ENCODE data around the gene WDR27.
A peak's percentile ranks its signal among the peaks of the same experiment; 100 is the strongest.
"Not testable (repeated sequence)": the region's sequence is repeated elsewhere in the genome, so short reads cannot be mapped to it uniquely, and the experiment has no call there.

WDR27 gene

DNA sequence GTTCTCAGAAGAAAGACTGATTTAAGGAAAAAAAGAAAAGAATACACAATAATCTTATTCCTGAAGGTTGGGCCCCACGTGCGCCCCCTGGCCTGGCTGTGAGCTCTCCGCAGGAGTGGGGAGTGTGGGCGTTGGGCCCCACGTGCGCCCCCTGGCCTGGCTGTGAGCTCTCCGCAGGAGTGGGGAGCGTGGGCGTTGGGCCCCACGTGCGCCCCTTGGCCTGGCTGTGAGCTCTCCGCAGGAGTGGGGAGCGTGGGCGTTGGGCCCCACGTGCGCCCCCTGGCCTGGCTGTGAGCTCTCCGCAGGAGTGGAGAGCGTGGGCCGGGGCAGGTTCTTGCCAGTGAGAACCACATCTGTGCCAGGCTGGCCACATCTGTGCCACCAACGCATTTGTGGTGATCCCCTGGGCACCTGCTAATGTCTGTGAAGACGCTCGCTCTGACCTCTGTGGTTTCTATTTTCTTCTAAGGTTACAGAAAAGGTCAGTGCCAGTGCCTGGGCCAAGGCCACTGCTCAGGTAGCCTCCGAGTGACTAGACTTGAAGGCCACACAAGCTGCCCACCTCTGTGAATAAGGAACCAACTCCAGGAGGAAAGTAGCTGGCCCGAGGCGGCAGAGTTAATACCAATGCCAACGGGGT is 41.0 kb downstream of the WDR27 start:
- DNase-seq = no peak

DNA sequence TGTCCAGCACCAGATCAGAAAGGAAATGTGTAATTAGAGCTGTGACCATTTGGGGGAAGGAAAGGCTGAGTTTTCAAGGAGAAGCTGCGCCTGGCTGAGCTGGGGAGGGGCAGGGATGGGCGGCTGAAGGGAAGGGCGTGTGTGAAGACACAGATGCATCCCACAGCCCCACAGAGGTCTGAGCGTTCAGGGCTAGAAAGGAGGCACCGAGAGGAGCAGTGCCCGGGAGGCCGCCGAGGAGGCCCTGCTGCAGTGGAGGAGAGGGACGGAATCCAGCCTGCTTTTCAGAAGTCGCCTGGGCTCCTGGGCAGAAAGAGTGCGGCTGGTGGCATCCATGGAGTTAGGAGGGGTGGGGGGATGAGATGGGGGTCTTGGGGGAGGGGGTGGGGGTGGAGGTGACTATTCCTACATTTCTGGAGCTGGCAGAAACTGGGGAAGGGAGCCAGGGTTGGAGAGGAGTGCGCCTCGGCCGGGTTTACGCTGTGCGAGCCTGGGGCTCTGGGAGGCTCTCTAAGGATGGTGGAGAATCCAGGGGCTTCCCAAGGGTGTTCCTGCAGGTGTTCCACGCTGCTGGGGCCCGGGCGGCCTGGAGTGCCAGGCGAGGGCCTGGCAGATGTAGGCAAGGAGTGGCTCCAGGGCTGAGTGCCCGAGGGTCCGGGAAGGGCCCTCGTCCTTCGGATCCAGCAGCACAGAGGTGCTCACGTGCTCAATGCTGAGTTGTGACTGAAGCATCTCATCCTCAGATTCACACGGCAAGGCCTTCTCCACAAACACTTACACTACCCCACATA is 41.8 kb downstream of the WDR27 start:
- DNase-seq = no peak

DNA sequence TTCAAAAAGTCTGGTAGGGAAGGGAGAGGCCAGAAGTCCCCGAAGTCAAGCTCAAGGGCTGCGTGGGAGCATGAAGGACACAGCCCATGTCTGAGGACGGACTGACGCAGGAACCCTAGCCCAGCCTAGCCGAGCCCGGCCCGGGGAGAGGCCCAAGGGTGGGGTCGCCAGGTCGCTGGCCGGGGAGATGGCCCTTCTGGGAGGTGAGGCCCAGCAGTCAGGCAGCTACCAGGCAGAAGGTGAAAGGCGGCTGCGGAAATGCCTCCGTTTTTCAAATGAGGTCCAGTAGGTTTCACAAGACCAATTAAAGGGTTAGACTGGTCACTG is 44.6 kb downstream of the WDR27 start:
- DNase-seq = no peak

DNA sequence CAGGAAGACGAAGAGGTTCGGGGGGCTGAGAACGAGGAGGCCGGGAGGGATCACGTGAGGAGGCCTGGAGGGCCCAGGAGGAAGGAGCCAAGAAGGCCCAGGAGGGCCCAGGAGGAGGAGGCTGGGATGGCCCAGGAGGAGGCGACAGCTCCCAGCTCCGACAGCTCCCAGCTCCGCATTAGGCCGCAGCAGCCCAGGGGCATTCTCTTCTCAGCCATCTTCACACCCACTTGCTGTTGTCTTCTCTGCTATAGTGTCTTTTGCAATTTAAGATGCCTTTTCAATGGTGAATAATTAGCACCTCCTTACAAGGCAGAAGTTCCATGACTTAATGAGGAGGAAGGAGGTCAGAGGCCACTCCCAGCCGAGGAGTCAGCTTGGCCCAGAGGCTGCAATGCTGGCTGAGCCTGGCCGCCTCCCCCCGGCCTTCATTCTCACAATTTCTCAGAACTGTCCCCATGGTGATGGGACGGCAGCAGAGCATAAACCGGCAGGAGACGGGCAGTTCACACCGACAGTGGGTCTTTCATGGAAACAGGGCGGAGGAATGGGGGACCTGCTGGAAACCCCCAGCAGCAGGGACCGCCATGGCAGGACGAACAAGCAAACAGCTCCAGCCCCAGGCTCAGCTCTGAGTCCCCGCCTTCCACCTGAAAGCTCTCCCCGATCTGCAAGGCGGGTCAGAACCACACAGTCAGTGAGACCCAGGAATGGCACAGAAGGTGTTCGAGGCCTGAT is 45.1 kb downstream of the WDR27 start:
- no peak for DNase-seq

DNA sequence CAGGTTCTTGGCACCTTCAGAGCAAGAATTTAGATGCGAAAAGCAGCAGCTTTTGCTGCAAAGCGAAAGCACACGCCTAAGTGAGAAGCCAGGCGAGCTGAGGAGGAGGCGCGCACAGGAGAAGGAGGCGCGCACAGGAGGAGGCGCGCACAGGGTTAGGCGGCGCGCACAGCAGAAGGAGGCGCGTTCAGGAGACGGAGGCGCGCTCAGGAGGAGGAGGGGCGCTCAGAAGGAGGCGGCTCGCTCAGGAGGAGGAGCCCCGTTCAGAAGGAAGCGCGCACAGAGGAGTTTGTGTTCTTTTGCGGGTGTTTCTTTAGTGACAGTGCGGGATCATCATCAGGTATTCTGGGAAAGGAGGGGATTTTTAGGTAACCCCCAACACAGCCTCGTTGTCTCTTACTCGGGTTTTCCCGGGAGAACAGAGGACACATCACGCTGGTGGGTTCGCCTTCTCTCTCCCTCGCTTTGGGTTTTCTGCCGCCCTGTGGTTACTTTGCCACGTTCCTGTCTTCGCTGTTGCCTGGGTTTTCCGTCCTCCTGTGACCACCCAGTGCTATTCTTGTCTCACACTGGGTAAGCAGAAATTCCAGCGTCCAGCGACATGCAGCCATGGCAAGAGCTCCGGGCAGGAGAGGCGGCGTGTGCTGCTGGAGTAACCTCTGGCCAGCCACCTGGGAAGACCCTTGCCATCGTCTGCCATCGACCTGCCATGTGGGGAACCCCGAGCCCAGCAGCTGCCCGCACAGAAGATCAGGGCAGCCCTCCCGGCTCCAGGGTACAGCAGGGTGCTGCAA is 47.0 kb downstream of the WDR27 start:
- peak; percentile 61 to 69 for DNase-seq

DNA sequence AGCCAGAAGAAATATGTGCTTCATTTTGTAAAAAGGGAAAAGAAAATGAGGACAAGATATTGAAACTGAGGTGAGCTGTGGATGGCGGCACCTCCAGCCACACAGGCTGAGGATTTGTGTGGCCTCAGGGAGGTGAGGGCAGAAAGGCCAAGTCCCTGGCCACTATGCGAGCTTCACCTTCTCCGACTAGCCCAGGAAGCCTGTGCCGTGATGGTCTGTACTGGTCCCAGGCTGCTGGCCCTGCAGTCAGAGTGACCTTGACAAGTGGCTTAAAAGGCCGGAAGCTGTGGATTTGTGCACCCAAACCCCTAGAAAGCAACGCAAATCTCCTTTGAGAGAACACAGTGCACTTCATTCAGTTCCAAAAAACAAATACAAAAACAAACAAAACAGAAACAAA is 48.1 kb downstream of the WDR27 start:
- DNase-seq = no peak

DNA sequence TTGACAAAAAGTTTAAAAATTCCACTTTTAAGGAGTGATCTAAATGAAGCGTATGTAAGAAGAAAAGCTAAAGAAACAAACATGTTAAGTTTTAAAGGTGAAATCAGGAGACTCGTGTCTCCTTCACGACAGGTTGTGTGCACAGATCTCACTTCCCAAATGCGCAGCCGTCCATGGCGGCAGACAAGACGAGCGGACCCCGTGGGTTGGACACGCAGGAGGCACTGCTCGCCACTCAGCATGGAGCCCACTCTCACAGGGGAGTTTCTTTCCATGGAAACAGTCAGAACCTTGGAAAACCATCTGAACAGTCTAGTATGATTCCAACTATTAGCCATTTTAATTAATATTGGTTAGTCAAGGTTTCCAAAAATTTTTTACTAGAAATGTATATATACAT is 48.9 kb downstream of the WDR27 start:
- DNase-seq = no peak

DNA sequence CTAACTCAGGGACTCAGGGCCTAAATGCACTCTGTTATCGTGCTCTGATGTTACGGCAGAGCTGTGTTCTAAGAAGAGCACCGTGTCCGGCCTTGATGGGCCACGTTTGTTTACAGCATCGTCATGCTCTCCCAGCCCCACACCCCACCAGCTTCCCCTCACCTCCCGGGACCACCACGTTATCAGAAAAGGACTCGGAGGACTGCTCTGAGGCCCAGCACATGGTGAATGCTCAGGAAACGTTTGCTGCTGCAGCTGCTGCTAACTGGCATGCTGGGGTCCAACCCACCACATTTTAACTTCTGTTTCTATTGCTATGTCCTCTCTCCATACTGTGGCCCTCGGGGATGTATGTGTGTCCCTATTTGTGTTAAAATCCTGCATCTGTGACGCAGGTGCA is 50.3 kb downstream of the WDR27 start:
- DNase-seq = no peak

DNA sequence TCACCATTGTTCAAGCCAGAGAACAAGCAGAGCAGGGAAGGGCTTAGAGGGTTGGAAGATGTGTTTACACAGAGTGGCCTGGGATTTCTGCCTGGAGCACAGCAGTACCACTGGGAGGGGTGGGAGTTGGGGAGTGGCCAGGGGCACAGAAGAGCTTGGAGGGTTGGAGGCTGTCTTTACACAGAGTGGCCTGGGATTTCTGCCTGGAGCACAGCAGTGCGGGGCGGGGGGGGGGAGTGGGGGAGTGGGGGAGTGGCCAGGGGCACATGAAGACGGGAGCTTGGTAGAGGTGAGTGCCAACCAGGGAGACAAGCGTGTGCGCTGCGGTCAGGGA is 50.9 kb downstream of the WDR27 start:
- no peak for DNase-seq

DNA sequence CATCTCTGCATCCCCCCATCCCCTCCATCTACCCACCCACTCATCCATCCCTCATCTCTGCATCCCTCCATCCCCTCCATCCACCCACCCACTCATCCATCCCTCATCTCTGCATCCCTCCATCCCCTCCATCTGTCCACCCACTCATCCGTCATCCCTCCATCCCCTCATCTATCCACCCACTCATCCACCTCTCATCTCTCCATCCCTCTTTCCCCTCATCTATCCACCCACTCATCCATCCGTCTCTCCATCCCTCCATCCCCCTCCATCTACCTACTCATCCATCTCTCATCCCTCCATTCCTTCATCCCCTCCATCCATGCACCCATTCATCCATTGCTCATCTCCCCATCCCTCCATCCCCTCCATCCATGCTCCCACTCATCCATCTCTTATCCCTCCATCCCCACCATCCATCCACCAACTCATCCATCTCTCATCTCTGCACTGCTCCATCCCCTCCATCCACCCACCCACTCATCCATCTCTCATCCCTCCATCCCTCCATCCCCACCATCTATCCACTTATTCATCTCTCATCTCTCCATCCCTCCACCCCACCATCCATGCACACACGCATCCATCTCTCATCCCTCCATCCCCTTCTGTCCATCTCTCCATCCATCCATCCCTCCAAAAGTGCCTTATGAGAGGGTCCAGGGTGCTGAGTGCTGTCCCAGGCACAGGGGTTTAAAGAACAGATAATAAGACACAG is 51.4 kb downstream of the WDR27 start:
- no peak for DNase-seq

DNA sequence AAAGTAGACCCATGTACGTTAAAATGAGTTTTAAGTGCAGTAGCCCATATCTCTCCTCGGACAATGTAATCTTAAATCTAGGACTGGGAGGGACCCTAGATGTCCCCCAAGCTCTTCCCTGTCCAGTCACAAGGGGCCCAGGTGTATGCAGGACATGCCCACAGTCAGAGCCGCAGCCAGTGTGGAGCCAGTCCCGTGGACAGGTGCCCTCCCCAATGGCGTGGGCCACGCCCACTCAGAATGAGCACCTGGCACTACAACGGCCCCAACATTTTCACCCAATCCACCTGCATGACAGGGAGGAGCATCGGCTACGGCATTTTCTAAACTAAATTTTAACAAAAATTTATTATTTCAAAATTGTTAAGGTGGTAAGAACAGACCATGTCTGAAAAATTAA is 53.2 kb downstream of the WDR27 start:
- DNase-seq = no peak

DNA sequence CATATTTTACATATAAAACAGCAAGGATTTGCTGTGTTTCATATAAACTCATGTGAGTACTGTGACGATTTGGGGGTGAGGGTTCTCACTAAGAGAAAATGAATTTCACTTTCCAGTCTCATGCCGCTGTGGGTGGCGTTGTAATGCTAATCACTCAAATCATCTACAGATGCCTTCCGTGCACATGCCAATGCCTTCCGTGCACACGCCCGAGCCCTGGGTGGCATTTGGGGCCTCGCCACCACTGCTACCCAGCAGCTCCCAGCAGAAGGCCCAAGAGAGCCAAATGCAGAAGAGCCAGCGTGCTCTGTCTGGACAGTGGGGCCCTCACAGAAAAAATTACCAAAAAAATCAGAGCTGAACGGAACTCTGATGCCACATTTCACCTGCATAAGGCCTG is 53.7 kb downstream of the WDR27 start:
- DNase-seq = no peak

DNA sequence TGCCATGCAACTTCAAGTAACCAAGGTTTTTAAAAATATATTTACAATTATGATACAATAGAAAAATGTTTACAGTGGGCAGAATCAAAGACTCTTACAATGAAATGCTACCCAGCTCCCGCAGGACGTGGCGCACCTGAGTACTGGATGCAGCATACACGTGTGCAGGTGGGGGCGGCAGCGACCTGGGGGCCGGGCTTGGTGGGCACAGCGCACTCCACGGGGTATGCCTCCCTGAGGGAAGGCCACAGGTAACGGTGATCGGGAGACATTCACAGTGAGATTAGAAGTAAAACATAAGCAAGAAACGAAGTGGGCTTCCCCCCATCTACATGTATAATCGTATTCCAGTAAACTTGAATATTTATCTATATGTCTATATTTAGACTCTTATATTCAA is 54.2 kb downstream of the WDR27 start:
- no peak for DNase-seq

DNA sequence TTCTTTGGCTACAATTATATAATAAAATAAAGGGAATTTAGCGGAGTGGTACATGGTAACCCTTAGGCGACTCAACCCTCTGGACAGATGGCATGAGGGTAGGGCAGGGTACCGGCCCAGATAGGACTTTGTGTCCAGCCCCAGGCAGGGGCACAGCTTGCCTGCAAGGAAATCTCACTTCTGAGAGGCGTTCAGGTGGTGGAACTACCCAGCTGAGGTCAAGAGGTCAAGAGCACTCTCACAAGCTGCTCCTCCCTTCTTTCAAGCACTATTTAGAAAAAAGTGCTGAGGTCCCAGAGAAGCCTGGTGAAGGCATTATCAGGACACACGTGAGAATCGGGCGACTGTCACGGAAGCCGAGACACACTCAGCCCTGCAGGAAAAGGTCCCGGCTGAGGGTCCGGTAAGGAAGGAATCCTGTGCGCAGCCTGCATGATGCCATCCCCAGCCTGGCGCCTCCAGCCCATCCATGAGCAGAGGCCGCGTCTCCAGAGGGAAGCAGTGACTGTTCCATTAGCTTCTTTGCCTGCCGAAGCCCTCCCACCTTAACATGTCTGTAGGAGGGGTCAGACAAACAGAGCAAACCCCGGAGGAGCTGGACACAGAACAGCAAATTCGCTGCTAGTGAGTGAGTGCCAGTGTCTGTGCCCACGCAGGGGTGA is 54.8 kb downstream of the WDR27 start:
- no peak for DNase-seq

DNA sequence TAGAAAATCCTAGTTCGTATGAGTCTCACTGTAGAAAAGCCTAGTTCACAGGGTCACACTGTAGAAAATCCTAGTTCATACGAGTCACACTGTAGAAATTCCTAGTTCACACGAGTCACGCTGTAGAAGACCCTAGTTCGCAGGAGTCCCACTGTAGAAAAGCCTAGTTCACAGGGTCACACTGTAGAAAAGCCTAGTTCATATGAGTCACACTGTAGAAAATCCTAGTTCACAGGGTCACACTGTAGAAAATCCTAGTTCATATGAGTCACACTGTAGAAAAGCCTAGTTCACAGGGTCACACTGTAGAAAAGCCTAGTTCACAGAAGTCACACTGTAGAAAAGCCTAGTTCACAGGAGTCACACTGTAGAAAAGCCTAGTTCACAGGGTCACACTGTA is 56.4 kb downstream of the WDR27 start:
- not testable (repeated sequence) for DNase-seq

DNA sequence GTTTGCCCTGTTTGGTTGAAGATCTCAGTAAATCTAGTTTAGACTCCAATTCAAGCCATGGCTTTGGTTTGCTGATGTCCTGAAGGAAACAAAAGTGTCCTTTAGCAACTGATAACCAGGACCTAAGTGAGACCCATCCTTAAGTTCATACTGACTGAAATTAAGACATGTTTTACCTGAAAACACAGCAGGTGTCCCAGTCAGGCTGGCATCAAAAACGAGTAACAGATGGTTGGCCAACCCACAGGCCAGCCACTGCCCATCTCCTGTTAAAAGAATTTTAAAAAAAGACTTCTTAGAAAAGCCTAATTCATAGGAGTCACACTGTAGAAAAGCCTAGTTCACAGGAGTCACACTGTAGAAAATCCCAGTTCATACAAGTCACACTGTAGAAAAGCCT is 58.3 kb downstream of the WDR27 start:
- no peak for DNase-seq

DNA sequence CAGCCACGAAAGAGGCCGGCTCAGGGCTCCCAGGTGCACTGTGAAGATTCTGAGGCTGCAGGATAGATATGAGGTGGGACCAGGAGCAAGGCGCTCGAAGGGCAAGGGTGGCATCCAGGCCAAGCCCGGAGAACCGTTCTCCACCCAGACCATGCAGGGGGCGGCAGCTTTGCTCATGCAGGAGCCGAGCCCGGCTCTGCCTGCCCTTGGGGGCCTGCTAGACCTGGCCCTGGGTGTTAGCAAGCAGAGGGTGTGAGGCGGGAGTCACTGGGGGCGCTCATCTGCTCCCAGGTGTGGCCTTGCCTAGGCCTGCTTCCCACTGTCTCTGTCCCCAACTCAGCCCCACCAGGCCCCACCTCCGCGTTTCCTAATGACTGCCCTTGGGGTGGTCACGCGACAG is 59.4 kb downstream of the WDR27 start:
- no peak for DNase-seq

DNA sequence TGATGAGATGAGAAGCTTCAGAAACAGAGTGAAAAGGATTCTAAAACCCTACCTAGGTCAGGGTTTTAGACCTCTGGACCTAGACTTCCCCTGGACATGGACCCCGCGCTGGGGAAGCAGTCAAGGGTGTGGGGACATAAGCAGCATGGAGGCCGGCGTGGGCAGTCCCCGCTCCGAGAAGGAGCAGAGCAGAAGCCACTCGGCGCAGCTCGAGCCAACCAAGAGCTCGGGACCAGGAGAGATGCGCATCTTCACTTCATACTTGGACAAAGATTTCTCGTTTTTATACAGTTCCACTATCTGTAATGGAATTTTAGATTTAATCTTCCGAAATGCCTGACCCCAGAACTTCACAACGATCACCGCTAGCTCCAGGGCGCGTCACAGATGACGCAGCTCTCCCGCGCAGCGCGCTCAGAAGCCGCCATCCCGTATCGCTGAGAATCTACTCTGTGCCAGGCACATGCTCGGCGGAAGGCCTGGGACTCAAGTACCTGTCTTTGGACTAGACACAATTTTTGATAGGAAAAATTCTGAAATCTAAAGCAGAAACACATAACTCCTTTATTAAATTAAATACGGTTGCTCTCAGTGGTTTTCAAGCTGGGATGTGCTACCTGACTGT is 60.3 kb downstream of the WDR27 start:
- no peak for DNase-seq

DNA sequence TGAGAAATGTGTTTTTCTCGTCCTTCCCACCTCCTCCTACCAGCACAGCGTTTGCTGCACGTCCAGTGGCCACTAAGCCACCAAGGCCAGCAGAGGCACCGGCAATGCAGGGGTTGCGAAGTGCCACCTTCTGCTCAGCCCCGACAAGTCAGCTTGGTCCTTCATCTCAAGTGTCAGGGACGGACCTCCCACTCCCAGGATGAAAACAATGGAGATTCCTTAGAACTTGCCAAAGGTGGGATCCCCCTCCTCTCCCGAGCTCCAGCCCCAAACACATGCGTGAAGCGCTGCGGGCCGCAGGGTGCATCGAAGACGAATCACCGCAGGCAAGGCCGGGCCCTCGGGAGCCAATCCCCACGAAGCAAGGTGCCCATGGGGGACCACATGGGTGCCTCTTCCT is 60.8 kb downstream of the WDR27 start:
- DNase-seq = no peak

DNA sequence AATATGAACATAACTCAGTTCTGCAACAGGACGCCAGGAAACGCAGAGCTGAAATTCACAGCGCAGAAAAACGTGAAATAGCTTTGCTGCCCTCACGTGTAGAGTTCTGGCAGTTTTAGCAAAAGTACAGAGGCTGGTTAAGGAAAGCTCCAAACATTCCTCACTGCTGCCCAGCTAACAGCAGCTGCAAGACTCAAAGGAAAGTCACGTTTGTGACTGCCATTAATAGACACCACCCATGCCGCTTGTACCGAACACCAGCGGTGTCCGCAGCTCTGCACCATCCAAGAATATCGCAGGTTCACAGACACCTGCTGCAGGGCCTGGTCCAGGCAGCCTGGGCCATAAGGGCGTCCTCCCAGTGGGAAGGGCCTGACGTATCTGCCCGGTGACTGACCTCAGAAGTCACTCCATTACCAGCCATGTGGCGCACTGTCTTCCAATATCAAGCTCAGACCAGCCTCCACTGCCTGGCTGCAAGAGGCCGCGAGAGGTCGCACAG is 61.4 kb downstream of the WDR27 start:
- DNase-seq = no peak

DNA sequence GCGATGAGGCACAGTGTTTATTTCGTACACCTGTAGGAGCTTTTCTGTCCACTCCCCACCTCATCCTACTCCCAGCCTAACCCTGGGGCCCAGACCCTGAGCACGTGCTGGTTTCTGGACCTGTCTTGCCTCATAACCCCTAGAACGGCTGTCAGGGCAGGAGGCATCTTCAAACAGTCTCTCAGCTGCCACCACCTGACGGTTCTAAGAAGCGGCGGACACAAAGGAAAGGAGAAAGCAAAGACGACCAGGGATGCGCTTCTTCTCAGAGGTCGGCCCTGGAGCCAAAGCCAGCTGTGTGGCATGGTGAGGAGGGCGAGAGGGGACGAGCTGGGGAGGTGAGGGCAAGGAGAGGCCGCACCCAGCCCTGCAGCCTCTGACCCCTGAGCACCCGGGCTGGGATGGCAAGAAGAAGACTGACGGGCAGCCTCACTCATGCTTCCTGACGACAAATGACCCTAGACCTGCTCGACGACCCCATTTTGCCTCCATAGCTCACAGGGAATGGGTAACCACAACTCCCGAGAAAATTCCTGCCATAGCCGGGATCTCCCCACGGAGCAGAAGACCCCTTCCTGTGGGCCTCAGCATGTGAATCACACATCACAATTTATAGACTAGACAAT is 62.1 kb downstream of the WDR27 start:
- DNase-seq = no peak
